ENCODE data around the gene POLR2J3.
"Not testable (repeated sequence)": the region's sequence is repeated elsewhere in the genome, so short reads cannot be mapped to it uniquely, and the experiment has no call there.

Gene POLR2J3

GRCh38 chr7:102581722-102582121 is 9.3 kb upstream of the POLR2J3 start:
- DNase-seq, result not testable (repeated sequence)

- DNase-seq, result not testable (repeated sequence)
These were observed 6.1 kb upstream of the POLR2J3 start for GRCh38 chr7:102578486-102578885.

DNA sequence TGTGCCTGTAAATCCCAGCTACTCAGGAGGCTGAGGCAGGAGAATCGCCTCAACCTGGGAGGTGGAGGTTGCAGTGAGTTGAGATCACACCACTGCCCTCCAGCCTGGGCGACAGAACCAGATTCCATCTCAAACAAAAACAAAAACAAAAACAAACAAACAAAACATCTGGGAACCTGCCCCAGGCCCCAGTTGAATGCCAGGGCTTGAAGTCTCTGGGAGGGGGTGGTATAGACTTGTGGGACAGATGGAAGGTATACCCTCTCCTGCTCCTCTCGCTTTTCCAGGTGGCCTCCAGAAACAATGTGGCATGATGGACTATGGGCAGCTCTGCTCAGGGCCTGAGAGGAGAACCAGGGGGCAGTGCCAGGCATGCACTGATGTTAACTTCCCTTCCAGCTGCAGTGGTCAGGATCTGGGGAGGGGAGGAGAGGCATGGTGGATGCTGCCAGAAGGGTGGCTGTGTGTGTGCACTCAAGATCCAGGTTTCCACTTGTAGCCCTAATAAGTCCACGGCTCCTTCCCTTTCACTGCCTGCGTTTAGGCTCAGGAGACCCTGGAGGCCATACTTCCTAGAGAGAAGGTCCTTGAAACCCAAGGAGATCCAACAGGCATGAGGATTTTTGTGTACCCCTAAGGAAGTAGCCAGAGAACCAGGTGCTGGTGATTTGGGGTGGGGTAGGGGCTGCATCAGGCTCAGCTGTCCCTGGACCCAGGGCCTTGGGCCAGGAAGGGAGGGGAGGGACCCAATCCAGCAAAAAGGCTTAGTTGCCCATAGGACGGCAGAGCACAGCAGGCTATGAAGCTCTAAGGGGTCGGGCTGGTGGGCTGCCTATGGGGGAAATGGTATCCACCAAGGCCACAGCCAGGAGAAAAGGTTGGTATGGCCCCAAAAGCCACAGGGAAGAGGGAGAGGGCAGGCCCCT is 5.2 kb upstream of the POLR2J3 start:
- DNase-seq, result not testable (repeated sequence)

- DNase-seq, result not testable (repeated sequence)
These were observed 4.0 kb upstream of the POLR2J3 start for GRCh38 chr7:102576363-102576762.

DNA sequence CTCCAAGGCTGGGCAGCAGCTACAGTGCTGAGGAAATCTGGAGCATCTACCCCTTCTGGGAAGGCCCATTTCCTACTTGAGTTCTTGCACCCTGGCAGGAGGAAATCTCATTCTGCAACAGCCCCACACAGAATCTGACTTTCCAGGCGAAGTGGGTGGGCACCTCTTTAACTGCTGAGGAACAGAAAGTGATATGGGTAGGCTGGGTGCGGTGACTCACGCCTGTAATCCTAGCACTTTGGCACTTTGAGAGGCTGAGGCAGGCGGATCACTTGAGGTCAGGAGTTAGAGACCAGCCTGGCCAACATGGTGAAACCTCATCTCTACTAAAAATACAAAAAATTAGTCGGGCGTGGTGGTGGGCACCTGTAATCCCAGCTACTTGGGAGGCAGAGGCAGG is 2.2 kb upstream of the POLR2J3 start:
- DNase-seq, result not testable (repeated sequence)

DNA sequence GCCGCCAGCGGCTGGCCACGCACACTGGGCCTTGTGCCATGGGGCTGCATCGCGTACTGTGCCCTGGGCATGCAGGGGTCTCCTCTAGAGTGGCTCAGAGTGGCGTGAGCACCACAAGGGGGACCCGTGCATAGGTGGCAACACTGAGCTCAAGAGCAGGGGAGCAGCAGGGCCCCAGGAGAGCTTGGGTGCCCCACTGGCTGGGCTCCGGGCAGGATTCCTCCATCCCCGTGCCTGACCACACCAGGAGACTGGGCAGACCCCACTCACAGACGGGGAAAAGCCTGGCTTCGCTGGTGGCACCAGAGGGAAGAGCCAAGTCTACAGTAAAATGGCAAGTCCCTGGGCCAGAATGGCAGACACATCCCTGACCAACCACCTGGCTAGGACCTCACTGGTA is 3.8 kb downstream of the POLR2J3 start:
- not testable (repeated sequence) for DNase-seq

DNA sequence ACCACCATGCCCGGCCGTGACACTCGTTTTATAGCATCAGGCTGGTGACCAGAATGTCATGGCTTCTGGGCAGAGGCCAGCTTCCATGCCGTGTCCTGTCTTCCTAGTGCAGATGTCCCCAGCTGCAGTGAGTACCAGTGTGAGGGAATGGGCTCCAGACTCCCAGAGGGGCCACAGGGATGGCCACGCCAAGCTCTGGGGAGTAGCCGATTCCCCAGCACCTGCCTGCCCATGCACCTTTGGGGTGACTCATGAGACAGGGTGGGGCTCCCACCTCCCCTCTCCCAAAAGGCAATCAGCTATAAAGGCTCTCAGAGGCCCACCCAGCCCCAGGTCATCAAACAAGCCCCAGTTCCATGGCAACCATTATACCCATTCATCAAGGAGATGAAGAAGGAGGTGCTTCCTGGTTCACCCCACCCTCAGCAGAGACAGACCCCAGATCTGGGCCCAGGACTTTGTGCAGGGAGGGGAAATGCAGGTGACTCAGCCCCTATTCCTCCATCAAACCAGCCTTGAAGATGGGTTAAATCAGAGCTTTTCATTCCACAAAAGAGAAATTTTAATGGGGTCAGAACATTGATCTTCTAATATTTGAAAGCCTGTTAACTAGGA is 21.5 kb downstream of the POLR2J3 start, which contains the start of gene SPDYE2:
Gene SPDYE2 (plus strand): TSS at position 419 of the 615 bp plus-strand sequence. CDS start 2,030 bp downstream, outside the sequence.
- DNase-seq, result not testable (repeated sequence)

GRCh38 chr7:102546353-102546752 is 26.0 kb downstream of the POLR2J3 start:
- not testable (repeated sequence) for DNase-seq

GRCh38 chr7:102545288-102545687 is 27.1 kb downstream of the POLR2J3 start:
- DNase-seq, result not testable (repeated sequence)

- DNase-seq, result not testable (repeated sequence)
These were observed 28.0 kb downstream of the POLR2J3 start for GRCh38 chr7:102544372-102544771.

- not testable (repeated sequence) for DNase-seq
These were observed 28.8 kb downstream of the POLR2J3 start, which contains the start of gene UPK3BL2 for GRCh38 chr7:102543596-102543995. Gene UPK3BL2, minus strand, starts transcription at chr7:102543696. Its CDS starts 60 bp downstream, at chr7:102543636.

DNA sequence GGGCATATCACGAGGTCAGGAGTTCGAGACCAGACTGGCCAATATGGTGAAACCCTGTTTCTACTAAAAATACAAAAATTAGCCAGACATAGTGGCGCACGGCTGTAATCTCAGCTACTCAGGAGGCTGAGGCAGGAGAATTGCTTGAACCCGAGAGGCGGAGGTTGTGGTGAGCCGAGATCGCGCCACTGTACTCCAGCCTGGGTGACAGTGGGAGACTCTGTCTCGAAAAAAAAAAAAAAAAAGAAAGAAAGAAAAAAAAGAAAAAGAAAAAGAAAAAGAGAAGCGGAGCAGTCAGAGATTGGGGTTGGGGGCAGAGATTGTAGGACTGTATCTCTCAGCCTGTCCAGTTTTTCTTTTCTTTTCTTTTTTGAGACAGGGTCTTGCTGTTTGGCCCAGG is 29.6 kb downstream of the POLR2J3 start:
- not testable (repeated sequence) for DNase-seq

DNA sequence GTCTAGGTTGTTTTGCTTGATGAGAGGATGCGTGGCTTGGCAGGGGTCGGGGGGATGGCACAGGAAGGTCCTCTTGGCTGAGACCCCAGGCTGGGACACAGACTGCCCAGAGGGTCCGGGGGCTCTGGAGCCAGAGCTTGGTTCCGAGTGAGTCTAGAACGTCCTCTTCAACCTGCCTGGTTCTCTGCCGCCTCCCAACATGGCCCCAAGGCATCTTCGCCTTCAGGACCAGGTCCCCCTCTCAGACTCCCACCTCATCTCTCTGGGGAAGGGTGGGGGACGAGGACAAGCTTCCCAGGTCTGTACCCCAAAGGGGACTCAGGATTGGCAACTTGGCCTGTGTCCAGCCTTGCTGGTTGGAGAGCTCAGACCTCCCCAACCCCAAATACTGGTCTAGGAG is 30.3 kb downstream of the POLR2J3 start:
- not testable (repeated sequence) for DNase-seq

GRCh38 chr7:102540604-102541003 is 31.8 kb downstream of the POLR2J3 start:
- DNase-seq, result not testable (repeated sequence)

DNA sequence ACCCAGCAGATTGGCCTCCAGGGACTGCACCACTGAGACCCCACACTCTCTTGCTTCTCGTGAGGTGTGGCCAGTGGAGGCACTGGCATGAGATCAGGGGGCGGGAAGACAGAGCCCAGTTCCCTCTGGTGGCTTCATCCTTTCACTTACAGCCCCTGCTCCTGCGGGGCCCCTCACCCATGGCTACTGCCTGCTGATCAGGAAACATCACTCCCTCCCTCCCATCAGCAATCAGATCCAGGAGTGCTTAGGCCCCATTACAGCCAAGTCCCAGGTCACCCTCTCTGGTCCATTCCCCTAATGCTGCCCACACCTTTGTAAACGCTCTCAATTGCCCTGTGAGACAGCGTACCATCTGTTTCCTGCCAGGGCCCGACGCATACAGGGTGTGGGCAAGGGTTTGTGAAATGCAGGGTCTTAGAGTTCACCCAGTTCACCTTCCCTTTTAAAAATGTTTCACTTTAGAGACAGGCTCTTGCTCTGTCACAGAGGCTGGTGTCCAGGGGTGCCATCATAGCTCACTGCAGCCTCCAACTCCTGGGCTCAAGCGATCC is 37.2 kb downstream of the POLR2J3 start:
- DNase-seq, result not testable (repeated sequence)

DNA sequence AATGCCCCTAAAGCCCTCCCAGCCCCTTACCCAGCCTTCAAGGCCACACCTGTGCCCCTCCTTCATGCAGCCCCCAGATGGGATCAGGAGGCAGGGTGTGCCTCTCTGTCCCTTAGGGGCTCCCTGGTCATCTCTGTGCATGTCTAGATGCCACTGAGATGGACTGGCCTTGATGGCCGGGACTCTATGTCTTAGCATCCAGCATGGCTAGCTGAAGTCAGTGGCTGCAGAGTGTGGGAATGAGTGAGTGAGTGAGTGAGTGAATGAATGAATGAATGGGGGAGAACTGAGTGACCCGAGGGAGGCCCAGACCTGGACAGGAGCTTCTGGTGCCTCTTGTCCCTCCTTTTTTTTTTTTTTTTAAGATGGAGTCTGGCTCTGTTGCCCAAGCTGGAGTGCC is 40.3 kb downstream of the POLR2J3 start:
- DNase-seq, result not testable (repeated sequence)

DNA sequence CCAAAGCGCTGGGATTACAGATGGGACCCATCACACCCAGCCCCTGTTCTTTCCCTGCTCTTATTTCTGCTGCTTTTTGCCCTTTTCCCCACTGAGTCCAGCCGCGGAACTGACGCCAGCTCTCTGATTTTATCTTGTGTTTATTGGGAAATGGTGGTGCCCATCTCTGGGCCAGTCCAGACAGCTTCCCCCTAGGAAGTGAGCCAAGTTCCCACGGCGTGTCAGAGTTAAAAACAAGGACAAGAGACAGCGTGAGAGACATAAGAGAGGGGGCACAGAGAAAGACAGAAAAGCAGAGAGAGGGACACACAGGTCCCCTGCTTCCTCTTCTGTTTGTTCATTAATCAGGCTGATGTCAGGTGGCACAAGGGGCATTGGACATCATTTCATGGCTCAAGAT is 40.8 kb downstream of the POLR2J3 start:
- DNase-seq, result not testable (repeated sequence)

DNA sequence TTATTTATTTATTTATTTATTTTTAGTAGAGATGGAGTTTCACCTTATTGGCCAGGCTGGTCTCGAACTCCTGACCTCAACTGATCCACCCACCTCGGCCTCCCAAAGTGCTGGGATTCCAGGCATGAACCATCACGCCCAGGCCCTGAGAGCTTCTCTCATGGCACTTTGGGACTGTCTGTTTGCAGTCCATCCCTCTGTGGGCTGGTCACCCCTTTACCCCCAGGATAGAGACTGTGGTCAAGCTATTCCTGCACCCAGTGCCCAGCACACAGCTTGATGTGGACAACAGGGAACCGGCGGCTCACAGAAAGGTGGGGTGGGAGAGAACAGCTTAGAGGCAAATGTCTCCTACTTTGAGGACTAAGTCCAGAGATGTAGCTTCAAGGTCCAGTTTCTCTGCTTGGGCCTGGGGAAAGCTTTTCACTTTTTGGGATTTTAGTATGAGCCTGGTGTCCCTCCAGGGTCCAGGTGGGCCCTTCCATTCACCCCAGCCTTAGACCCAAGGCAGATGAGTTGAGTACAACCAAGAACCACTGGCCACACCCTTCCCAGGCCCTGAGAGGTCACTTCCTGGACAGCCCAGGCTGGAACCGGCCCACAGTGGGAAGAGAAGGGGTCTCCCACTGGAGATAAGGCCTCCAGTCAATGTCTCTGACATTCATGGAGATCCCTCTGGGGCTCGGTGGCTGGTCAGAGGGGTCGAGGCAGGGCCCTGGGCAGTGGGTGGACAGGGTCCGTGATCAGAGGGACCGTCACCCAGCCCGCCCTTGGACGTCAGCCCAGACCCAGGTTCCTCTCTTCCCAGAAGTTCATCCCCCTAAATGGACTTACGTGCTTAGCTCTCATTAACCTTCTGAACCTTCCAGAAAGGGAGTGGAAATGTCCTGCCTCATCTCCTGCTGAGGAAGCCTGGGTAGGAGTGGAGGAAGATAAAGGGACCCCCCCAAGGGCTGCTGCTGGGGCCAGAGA is 44.3 kb downstream of the POLR2J3 start:
- DNase-seq, result not testable (repeated sequence)

DNA sequence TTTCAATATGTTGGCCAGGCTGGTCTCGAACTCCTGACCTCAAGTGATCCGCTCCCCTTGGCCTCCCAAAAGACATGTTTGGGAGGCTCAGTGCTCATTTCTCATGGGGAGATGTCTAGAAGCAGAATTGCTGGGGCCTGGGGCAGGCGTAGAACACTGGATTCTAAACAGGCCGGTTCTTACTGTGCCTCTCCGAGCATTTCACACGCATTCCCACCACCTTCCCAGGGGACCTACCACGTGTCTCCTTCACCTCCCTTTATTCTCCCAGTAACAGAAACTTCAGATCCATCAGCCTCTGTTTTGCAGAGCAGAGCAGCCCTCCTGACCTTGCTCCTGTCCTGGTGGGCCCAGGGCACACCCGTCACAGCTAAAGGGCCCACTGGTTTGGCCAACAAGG is 45.2 kb downstream of the POLR2J3 start:
- DNase-seq, result not testable (repeated sequence)

DNA sequence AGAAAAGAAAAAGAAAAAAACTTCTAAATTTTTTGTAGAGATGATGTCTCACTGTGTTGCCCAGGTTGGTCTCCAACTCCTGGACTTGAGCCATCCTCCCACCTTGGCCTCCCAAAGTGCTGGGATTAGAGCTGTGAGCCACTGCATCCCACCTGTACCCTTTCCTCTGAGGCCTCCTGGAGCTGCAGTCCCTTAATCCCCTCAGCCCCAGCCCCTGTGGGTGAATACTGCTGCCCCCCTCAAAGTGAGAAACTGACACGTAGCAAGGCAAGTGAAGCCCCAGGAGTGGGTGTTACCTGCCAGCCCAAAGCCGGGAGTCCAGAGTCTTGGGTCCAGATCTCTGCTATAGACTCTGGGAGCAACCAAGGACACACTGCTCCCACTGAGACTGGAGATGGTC is 47.6 kb downstream of the POLR2J3 start:
- not testable (repeated sequence) for DNase-seq

- not testable (repeated sequence) for DNase-seq
These were observed 51.6 kb downstream of the POLR2J3 start for GRCh38 chr7:102520797-102521196.

GRCh38 chr7:102517550-102518147 is 54.7 kb downstream of the POLR2J3 start, which contains the start of gene RASA4B:
Gene RASA4B, minus strand, starts transcription at chr7:102517777. Its CDS starts 67 bp downstream, at chr7:102517710.
- DNase-seq, result not testable (repeated sequence)

Measured in stimulated activated naive CD4-positive, alpha-beta T cell (primary cell).